SK-N-SH (cell line): ENCODE results near the gene SOD1.

ENCODE experiments used
- EP300 ChIP-seq, 2 experiments: IDR thresholded peaks; 2 replicates each; pipeline versions ENCODE4 v1.4.0 to v1.6.1; 2012; ENCODE audit warnings: borderline replicate concordance in 1 of 2, low read depth in 1 of 2, low read length in 1 of 2
- EZH2phosphoT487 ChIP-seq: fragments of 200-600 bp; sonication (generic); IDR thresholded peaks from 2 replicates; pipeline ENCODE4 v1.6.1; 2017; ENCODE audit warnings: low read depth, mixed run types, mild to moderate bottlenecking, antibody characterized with exemption, moderate library complexity, borderline replicate concordance
- RAD21 ChIP-seq: IDR thresholded peaks from 2 replicates; pipeline ENCODE4 v1.6.1; 2012; ENCODE audit warnings: mild to moderate bottlenecking, low read length
- TAF1 ChIP-seq: IDR thresholded peaks from 2 replicates; pipeline ENCODE4 v1.6.1; 2012; ENCODE audit warnings: low read depth, mild to moderate bottlenecking, low read length, moderate library complexity, borderline replicate concordance
- TEAD4 ChIP-seq: IDR thresholded peaks from 2 replicates; pipeline ENCODE4 v1.4.0; 2012; ENCODE audit warnings: mild to moderate bottlenecking, borderline replicate concordance; ENCODE audit not compliant: insufficient read depth
- TF ChIP-seq, protein P1 (sequence below): fragments of 200-600 bp; sonication (generic); IDR thresholded peaks from 2 replicates; pipeline ENCODE4 v1.6.1; 2017; ENCODE audit warnings: antibody characterized with exemption, mild to moderate bottlenecking, moderate library complexity

- TF ChIP-seq EP300 (IDR thresholded peaks at IDR 0.05; ENCODE audit: borderline replicate concordance in 1 of 2, low read depth in 1 of 2, low read length in 1 of 2), result no peak
- no peak for TF ChIP-seq TEAD4
- TF ChIP-seq RAD21, result no peak
- TF ChIP-seq, protein P1, sequence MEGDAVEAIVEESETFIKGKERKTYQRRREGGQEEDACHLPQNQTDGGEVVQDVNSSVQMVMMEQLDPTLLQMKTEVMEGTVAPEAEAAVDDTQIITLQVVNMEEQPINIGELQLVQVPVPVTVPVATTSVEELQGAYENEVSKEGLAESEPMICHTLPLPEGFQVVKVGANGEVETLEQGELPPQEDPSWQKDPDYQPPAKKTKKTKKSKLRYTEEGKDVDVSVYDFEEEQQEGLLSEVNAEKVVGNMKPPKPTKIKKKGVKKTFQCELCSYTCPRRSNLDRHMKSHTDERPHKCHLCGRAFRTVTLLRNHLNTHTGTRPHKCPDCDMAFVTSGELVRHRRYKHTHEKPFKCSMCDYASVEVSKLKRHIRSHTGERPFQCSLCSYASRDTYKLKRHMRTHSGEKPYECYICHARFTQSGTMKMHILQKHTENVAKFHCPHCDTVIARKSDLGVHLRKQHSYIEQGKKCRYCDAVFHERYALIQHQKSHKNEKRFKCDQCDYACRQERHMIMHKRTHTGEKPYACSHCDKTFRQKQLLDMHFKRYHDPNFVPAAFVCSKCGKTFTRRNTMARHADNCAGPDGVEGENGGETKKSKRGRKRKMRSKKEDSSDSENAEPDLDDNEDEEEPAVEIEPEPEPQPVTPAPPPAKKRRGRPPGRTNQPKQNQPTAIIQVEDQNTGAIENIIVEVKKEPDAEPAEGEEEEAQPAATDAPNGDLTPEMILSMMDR, result no peak
- no peak for TF ChIP-seq EZH2phosphoT487
- no peak for TF ChIP-seq TAF1
Measured at GRCh38 chr21:31665397-31665796, 5.9 kb downstream of the SOD1 start.
